Astrocyte (in vitro differentiated cells and primary cell): ENCODE data around the gene TRIM10.
"Not testable (repeated sequence)": the region's sequence is repeated elsewhere in the genome, so short reads cannot be mapped to it uniquely, and the experiment has no call there.

Source experiments
- CTCF ChIP-seq: IDR thresholded peaks from 2 replicates; pipeline ENCODE4 v1.5.1; 2011; ENCODE audit warnings: low read depth, mild to moderate bottlenecking, inconsistent platforms, low read length, moderate library complexity; ENCODE audit not compliant: insufficient read depth
- EZH2 ChIP-seq: IDR thresholded peaks from 2 replicates; pipeline ENCODE4 v1.6.1; 2012; ENCODE audit warnings: mild to moderate bottlenecking, low read length, inconsistent platforms; ENCODE audit not compliant: insufficient read depth

GRCh38 chr6:30165238-30165637 is 4.2 kb upstream of the TRIM10 start:
- TF ChIP-seq CTCF, EZH2: not testable (repeated sequence)
